ENCODE results near the gene CCDC15.

The CCDC15 gene

GRCh38 chr11:125082611-125083311 lies 128.8 kb downstream of the CCDC15 start:
- Histone ChIP-seq H3K36me3 (ENCODE audit: control insufficient read depth in 2 of 2, insufficient read depth in 1 of 2, low read length in 2 of 2) (peaks cover 0 to 13% of the 10 kb centered on the region in 2 experiments; a peak in 1 of 3 replicates), H3K27ac (ENCODE audit: extremely low read depth, low read depth, low read length) (no peak overlapping the region), H3K9me3 (ENCODE audit: control insufficient read depth, insufficient read depth, low read depth, low read length) (no peaks in the 10 kb centered on the region), H3K4me1 (ENCODE audit: control insufficient read depth, insufficient read depth, low read length) (no peaks in the 10 kb centered on the region), H3K4me3 (ENCODE audit: low read depth, low read length) (no peak overlapping the region)
- TF ChIP-seq ZNF138 (tag by site-specific recombination; IDR thresholded peaks at IDR 0.05; ENCODE audit: borderline replicate concordance) = no peak
- no peak for TF ChIP-seq PRDM4 (tag by site-specific recombination; IDR thresholded peaks at IDR 0.05)
- no peak for TF ChIP-seq FEZF1 (tag by site-specific recombination; IDR thresholded peaks at IDR 0.05)
- no peak for TF ChIP-seq OVOL3 (tag by site-specific recombination; IDR thresholded peaks at IDR 0.05)
- no peak for TF ChIP-seq ZNF280C (tag by site-specific recombination; IDR thresholded peaks at IDR 0.05)
- no peak for TF ChIP-seq KLF8 (tag by site-specific recombination; IDR thresholded peaks at IDR 0.05)
- TF ChIP-seq ZNF239 (tag by site-specific recombination; IDR thresholded peaks at IDR 0.05) = no peak
- TF ChIP-seq ZNF600 (tag by site-specific recombination; IDR thresholded peaks at IDR 0.05) = no peak
- no peak for TF ChIP-seq ZNF513 (tag by site-specific recombination; IDR thresholded peaks at IDR 0.05)
- no peak for TF ChIP-seq OSR2 (tag by site-specific recombination; IDR thresholded peaks at IDR 0.05)
- TF ChIP-seq ZNF140 (tag by site-specific recombination; IDR thresholded peaks at IDR 0.05) = no peak
- TF ChIP-seq REPIN1 (tag by site-specific recombination; IDR thresholded peaks at IDR 0.05; ENCODE audit: low read depth) = no peak
- no peak for TF ChIP-seq ZNF112 (tag by site-specific recombination; IDR thresholded peaks at IDR 0.05)
- no peak for TF ChIP-seq ZNF311 (tag by site-specific recombination; IDR thresholded peaks at IDR 0.05; ENCODE audit: borderline replicate concordance)
- TF ChIP-seq ZNF274 (IDR thresholded peaks at IDR 0.05; ENCODE audit: low read length) = no peak
- TF ChIP-seq ZNF274 (tag by site-specific recombination; IDR thresholded peaks at IDR 0.05; ENCODE audit: borderline replicate concordance) = no peak
- no peak for TF ChIP-seq ZNF777 (tag by site-specific recombination; IDR thresholded peaks at IDR 0.05; ENCODE audit: borderline replicate concordance)
- TF ChIP-seq HOXD13 (CRISPR knock-in tag; IDR thresholded peaks at IDR 0.05; ENCODE audit: borderline replicate concordance) = no peak
- ChIA-PET CTCF (interaction anchor here (0.9 to 1.2 kb wide), 2 partner anchors 8 to 349 kb away, joined by 4 read pairs; no protein-coding TSS in a partner anchor), POLR2A (no interaction called here)

- no peak overlapping the region for H3K4me3 ChIP-seq (ENCODE audit: low read depth, low read length)
- H3K4me1 ChIP-seq (ENCODE audit: control insufficient read depth, insufficient read depth, low read length) = no peaks in the 10 kb centered on the region
- ChIA-PET POLR2A (no interaction called here), CTCF (interaction anchor here (1.0 to 1.2 kb wide), 2 partner anchors 345 to 349 kb away, joined by 3 to 4 read pairs; no protein-coding TSS in a partner anchor)
- no peaks in the 10 kb centered on the region for H3K9me3 ChIP-seq (ENCODE audit: control insufficient read depth, insufficient read depth, low read depth, low read length)
- no peak overlapping the region for H3K27ac ChIP-seq (ENCODE audit: extremely low read depth, low read depth, low read length)
- TF ChIP-seq TRIM28 (IDR thresholded peaks at IDR 0.05; ENCODE audit: borderline replicate concordance, low read length) = no peak
- TF ChIP-seq ZNF26 (tag by site-specific recombination; IDR thresholded peaks at IDR 0.05) = no peak
- no peak for TF ChIP-seq ZNF623 (tag by site-specific recombination; IDR thresholded peaks at IDR 0.05)
- TF ChIP-seq ZBTB20 (tag by site-specific recombination; IDR thresholded peaks at IDR 0.05) = no peak
- no peak for TF ChIP-seq ZNF837 (tag by site-specific recombination; IDR thresholded peaks at IDR 0.05)
- no peak for TF ChIP-seq ZNF48 (tag by site-specific recombination; IDR thresholded peaks at IDR 0.05)
- TF ChIP-seq SCRT2 (tag by site-specific recombination; IDR thresholded peaks at IDR 0.05) = no peak
- H3K36me3 ChIP-seq (ENCODE audit: control insufficient read depth in 2 of 2, insufficient read depth in 1 of 2, low read length in 2 of 2) = peaks cover 0 to 13% of the 10 kb centered on the region in 2 experiments; a peak in 1 of 3 replicates
Measured at GRCh38 chr11:125083312-125084056, 129.5 kb downstream of the CCDC15 start.

Measured in HEK293 (cell line).